Naive B cell (primary cell): ENCODE results near the gene NSMF. TPM values are rescaled to one million over a fixed set of nuclear protein-coding genes. Genes with fewer than 3 reads are reported as not detected.
"Not testable (repeated sequence)": the region's sequence is repeated elsewhere in the genome, so short reads cannot be mapped to it uniquely, and the experiment has no call there.

Source experiments
- ATAC-seq, 2 donors: fragments of 150-1000 bp; cut with Tn5 transposase; 2 replicates each; pipeline ENCODE4 v1.10.0; 2021; ENCODE audit warnings: low read depth in 2 of 2, mild to moderate bottlenecking in 2 of 2, moderate library complexity in 2 of 2
- DNase-seq: peaks from one replicate; pipeline ENCODE4 v3.0.0; 2022
- H3K27ac Mint-ChIP-seq, 6 donors: one replicate each; pipeline ENCODE4 v1.8.0; 2020 to 2022; ENCODE audit warnings: mild to moderate bottlenecking in 6 of 6, mixed read lengths in 6 of 6, moderate library complexity in 5 of 6, inconsistent platforms in 2 of 6
- H3K27me3 Mint-ChIP-seq, 3 donors: one replicate each; pipeline ENCODE4 v1.8.0; 2021 to 2022; ENCODE audit warnings: mixed read lengths in 3 of 3, mild to moderate bottlenecking in 1 of 3
- H3K36me3 Mint-ChIP-seq, 2 donors: one replicate each; pipeline ENCODE4 v1.8.0; 2020 to 2022; ENCODE audit warnings: mixed read lengths in 2 of 2, inconsistent platforms in 1 of 2, mild to moderate bottlenecking in 1 of 2
- H3K4me1 Mint-ChIP-seq, 3 donors: one replicate each; pipeline ENCODE4 v1.8.0; 2020 to 2022; ENCODE audit warnings: mixed read lengths in 3 of 3, inconsistent platforms in 1 of 3, mild to moderate bottlenecking in 1 of 3, moderate library complexity in 1 of 3
- H3K4me3 Mint-ChIP-seq, 8 donors: one replicate each; pipeline ENCODE4 v1.8.0; 2020 to 2022; ENCODE audit warnings: mild to moderate bottlenecking in 8 of 8, mixed read lengths in 8 of 8, moderate library complexity in 8 of 8, inconsistent platforms in 2 of 8
- H3K9me3 Mint-ChIP-seq, 7 donors: one replicate each; pipeline ENCODE4 v1.8.0; 2020 to 2022; ENCODE audit warnings: mixed read lengths in 7 of 7, mild to moderate bottlenecking in 5 of 7, inconsistent platforms in 2 of 7, moderate library complexity in 1 of 7
- polyA plus RNA-seq, 6 donors: library from polyadenylated mRNA; unstranded; fragments of 300-500 nt; fragmentation: Illumina TruSeq; gene quantifications; one replicate each; pipeline ENCODE4 v1.2.3, GENCODE V29; 2021; ENCODE audit warnings: low read depth in 6 of 6

The NSMF gene
- polyA plus RNA-seq, 6 donors from 2014 or later, result 2.7 to 7.6 (median 3.7) TPM; not detected in 1

DNA sequence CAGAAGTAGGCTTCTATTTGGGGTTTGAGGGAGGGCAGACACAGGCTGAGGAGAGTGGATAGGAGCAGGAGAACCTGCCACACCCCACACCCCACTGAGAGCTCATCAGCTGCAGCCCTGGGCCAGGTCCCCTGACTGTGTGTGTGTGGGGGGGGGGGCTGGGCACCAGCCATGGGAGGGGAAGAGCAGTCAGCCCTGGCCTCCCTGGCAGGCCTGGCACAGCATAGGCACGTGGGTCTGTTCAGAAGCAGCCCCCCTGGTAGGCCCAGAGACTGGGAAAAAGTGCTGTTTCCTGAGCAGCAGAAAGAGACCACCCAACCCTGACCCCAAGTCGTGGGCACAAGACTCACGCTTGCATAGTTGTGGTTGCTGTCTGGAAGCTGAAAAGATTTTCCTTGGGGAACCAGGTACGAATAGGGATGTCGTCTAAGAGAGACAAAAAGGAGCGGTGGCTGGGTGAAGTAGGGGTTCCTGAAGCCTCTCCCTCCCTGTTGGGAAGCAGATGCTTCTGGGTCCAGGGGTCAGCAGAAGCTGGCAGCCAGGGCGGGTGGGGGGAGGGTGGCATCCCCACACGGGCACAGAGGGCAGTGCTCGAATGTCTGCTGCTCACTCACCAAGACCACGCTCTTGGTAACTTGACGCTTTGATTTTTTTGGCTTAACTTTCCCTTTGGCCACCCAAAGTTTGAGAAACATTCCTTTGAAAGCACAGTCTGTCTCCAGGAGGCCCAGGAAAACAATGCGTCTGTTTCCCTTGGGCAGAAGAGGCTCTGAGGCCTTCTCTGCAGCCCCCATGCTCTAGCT, 2.9 kb downstream of the NSMF start:
- ATAC-seq, result no peak
- no peak for DNase-seq
- H3K4me1 Mint-ChIP-seq, result peaks cover 22 to 25% (median 23%) of the 10 kb centered on the region in 3 donors
- peak overlapping the region in 6 of 8 donors; percentile 18 to 76 (median 56) for H3K4me3 Mint-ChIP-seq
- no peaks in the 10 kb centered on the region for H3K36me3 Mint-ChIP-seq
- H3K27ac Mint-ChIP-seq, result peak overlapping the region in 2 of 6 donors; percentile 78 to 82
- peaks cover 0 to 1% (median 0%) of the 10 kb centered on the region in 7 donors for H3K9me3 Mint-ChIP-seq
- H3K27me3 Mint-ChIP-seq, result no peaks in the 10 kb centered on the region

- Mint-ChIP-seq H3K4me3 (peak overlapping the region in 7 of 8 donors; percentile 39 to 85 (median 69)), H3K9me3 (peaks cover 0 to 1% (median 0%) of the 10 kb centered on the region in 7 donors), H3K27ac (peak overlapping the region in 2 of 6 donors; percentile 42 to 78), H3K36me3 (no peaks in the 10 kb centered on the region), H3K4me1 (peaks cover 23 to 27% (median 26%) of the 10 kb centered on the region in 3 donors), H3K27me3 (no peaks in the 10 kb centered on the region)
- no peak for DNase-seq
- ATAC-seq, result no peak
These were observed 3.7 kb downstream of the NSMF start for GRCh38 chr9:137455359-137455991.

- no peak for DNase-seq
- Mint-ChIP-seq H3K36me3 (no peaks in the 10 kb centered on the region), H3K27ac (peak overlapping the region in 5 of 6 donors; percentile 53 to 94 (median 69)), H3K4me3 (peak overlapping the region; percentile 76 to 89 (median 80)), H3K9me3 (peaks cover 0 to 1% (median 0%) of the 10 kb centered on the region in 7 donors), H3K27me3 (no peaks in the 10 kb centered on the region), H3K4me1 (peaks cover 20 to 26% (median 26%) of the 10 kb centered on the region in 3 donors)
- no peak for ATAC-seq
These were observed 4.4 kb downstream of the NSMF start for GRCh38 chr9:137454597-137455358.

DNA sequence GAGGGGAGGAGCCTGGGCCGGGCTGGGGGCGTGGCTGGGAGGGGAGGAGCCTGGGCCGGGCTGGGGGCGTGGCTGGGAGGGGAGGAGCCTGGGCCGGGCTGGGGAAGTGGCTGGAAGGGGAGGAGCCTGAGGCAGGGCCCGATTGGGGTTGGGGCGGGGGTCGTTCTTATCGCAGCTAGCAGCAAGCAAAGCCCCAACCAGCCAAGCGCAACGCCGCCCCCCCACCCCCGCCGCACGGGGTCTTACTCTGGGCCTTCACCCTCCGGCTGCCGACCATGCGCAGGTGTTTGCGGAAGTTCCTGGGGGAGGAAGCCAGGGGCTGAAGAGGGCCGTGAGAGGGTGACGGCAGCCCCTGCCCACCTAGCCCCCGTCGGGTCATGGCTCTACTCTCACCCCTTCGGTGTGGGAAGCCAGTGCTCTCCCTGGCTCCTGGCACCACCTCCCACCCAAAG, 5.0 kb downstream of the NSMF start:
- H3K36me3 Mint-ChIP-seq, result no peaks in the 10 kb centered on the region
- H3K4me1 Mint-ChIP-seq, result peaks cover 17 to 26% (median 22%) of the 10 kb centered on the region in 3 donors
- H3K9me3 Mint-ChIP-seq, result peaks cover 0 to 1% (median 0%) of the 10 kb centered on the region in 7 donors
- H3K27ac Mint-ChIP-seq, result peak overlapping the region; percentile 43 to 94 (median 64)
- no peaks in the 10 kb centered on the region for H3K27me3 Mint-ChIP-seq
- DNase-seq, result peak; percentile 63
- peak; percentile 43 to 44 for ATAC-seq
- peak overlapping the region; percentile 76 to 89 (median 80) for H3K4me3 Mint-ChIP-seq

GRCh38 chr9:137453643-137454081, 5.5 kb downstream of the NSMF start:
- ATAC-seq (peak; percentile 81 to 84), DNase-seq (peak; percentile 64)
- H3K4me3 Mint-ChIP-seq, result peak overlapping the region; percentile 60 to 93 (median 75)
- no peaks in the 10 kb centered on the region for H3K36me3 Mint-ChIP-seq
- peaks cover 17 to 26% (median 22%) of the 10 kb centered on the region in 3 donors for H3K4me1 Mint-ChIP-seq
- no peaks in the 10 kb centered on the region for H3K27me3 Mint-ChIP-seq
- H3K9me3 Mint-ChIP-seq, result peaks cover 0 to 1% (median 0%) of the 10 kb centered on the region in 7 donors
- H3K27ac Mint-ChIP-seq, result peak overlapping the region in 5 of 6 donors; percentile 24 to 88 (median 83)

- Mint-ChIP-seq H3K9me3 (peaks cover 0 to 1% (median 0%) of the 10 kb centered on the region in 7 donors), H3K27ac (peak overlapping the region in 2 of 6 donors; percentile 69 to 84), H3K4me1 (peaks cover 17 to 26% (median 22%) of the 10 kb centered on the region in 3 donors), H3K27me3 (no peaks in the 10 kb centered on the region), H3K4me3 (peak overlapping the region in 4 of 8 donors; percentile 3 to 89 (median 73)), H3K36me3 (no peaks in the 10 kb centered on the region)
- DNase-seq, result no peak
- ATAC-seq, result no peak
These were observed 6.1 kb downstream of the NSMF start for GRCh38 chr9:137452761-137453642.

DNA sequence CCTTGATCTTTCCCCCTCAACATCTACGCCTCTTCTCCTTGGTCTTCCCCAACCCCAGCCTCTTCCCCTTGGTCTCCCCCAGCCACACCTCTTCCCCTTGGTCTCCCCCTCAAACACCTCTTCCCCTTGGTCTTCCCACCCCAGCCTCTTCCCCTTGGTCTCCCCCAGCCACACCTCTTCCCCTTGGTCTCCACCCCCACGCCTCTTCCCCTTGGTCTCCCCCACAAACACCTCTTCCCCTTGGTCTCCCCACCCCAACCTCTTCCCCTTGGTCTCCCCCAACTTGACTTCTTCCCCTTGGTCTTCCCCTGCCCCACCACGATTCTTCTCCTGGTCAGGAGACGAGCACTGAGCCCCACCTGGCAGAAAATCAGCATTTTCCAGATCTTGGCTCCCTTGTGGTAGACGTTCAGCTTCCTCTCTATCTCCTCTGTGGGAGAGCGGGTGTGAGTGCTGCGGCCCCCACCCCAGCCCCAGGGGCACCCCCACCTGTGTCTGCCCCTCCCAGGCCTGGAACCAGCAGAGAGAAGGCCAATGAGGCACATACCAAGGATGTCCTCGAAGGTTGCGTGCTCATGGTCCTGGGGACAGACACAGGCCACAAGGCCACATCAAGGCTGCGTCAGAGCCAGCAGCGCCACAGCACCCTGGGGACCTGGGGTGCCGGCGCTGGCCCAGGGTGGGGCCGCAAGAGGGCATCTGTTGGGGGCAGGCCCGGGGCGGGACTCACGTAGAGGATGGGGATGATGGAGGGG, 7.0 kb downstream of the NSMF start:
- Mint-ChIP-seq H3K9me3 (peaks cover 0 to 1% (median 0%) of the 10 kb centered on the region in 7 donors), H3K4me3 (peak overlapping the region in 3 of 8 donors; percentile 21 to 85 (median 35)), H3K27me3 (no peaks in the 10 kb centered on the region), H3K27ac (peak overlapping the region in 2 of 6 donors; percentile 33 to 74), H3K4me1 (peaks cover 17 to 26% (median 24%) of the 10 kb centered on the region in 3 donors), H3K36me3 (no peaks in the 10 kb centered on the region)
- no peak for ATAC-seq
- DNase-seq, result no peak

- H3K27ac Mint-ChIP-seq, result peak overlapping the region in 1 of 6 donors; percentile 59
These were observed 7.7 kb downstream of the NSMF start for GRCh38 chr9:137451264-137452005.

GRCh38 chr9:137450539-137451222, 8.5 kb downstream of the NSMF start:
- not testable (repeated sequence) for H3K9me3 Mint-ChIP-seq, H3K27me3 Mint-ChIP-seq, H3K36me3 Mint-ChIP-seq, DNase-seq, ATAC-seq
- H3K4me1 Mint-ChIP-seq, result peaks cover 12 to 27% (median 26%) of the 10 kb centered on the region in 3 donors
- H3K27ac Mint-ChIP-seq, result peak overlapping the region in 2 of 6 donors; percentile 27 to 41
- peak overlapping the region in 2 of 8 donors; percentile 47 to 50 for H3K4me3 Mint-ChIP-seq

More at GRCh38 chr9:137451264-137452005, 7.7 kb downstream of the NSMF start:
- not testable (repeated sequence) for H3K27me3 Mint-ChIP-seq, H3K9me3 Mint-ChIP-seq, H3K36me3 Mint-ChIP-seq, ATAC-seq, DNase-seq
- Mint-ChIP-seq H3K4me3 (peak overlapping the region in 1 of 8 donors; percentile 63), H3K4me1 (peaks cover 17 to 30% (median 26%) of the 10 kb centered on the region in 3 donors)

DNA sequence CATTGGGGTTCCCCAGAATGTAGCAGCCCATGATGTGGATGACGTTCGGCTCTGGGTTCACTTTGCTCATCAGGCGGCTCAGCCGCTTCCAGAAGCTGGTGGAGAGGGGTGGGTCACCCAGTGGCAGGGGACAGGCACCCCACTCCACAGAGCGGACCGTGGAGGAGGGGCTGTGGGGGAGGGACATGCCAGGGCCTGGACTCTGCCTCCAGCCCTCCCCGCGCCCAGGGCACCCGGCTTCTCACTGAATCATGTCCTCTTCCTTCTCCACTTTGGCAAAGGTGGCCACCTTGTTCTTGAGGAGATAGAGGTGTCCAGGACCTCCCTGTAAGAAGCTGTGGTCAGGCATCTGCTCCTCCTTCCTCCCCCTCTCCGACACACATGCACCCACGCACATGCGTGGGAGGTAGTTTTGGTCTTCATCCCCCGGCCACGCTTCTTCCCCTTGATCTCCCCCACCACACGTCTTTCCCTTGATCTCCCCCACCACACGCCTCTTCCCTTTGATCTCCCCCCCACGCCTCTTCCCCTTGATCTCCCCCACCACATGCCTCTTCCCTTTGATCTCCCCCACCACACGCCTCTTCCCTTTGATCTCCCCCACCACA, 9.1 kb downstream of the NSMF start:
- no peak for ATAC-seq

More for the DNA sequence above, 9.1 kb downstream of the NSMF start:
- Mint-ChIP-seq H3K27ac (peak overlapping the region in 2 of 6 donors; percentile 26 to 79), H3K4me1 (peaks cover 16 to 32% (median 32%) of the 10 kb centered on the region in 3 donors), H3K36me3 (no peaks in the 10 kb centered on the region), H3K9me3 (peaks cover 0 to 1% (median 0%) of the 10 kb centered on the region in 7 donors), H3K4me3 (no peak overlapping the region), H3K27me3 (peaks cover 0 to 5% (median 0%) of the 10 kb centered on the region in 3 donors)
- DNase-seq, result no peak
